ENCODE measurements around the gene DEPDC5.
"Not testable (repeated sequence)": the region's sequence is repeated elsewhere in the genome, so short reads cannot be mapped to it uniquely, and the experiment has no call there.

DEPDC5 gene

DNA sequence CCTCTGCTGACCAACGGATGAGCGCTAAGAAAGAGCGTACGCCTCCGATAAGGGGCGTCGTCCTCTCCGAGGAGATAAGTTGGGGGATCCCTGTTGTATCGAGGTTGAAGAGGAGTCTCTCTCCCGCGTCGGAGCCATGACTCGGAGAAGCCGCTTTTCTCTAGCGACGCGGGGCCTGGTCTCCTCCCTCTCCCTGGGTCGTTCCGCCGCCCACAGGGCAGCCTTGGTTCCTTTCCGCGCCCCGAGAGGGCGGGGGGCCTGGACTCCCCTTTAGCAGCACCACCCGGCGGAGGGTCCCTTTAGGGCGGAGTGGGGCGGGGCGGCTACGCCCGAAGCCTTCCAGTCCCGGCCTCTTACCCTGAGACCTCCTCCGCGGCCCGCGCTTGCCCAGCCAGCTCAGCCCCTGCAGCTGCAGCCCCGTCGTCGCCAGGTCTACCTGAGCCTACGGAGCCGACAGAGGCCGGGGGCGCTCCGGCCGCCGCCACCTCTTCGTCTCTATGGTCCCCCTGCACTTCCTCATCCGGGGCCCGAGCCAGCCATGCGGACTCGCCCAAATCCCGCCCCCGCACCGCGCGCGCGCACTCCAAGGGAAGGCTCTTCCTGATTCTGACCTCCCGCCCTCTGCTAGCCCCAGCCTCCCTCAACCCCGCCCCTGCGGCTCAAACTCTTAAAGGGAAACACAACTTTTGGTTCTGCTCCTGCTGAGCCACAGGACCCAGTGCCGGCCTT lies 4.0 kb upstream of the DEPDC5 start, which contains the start of gene PRR14L:
TSS of gene PRR14L (minus strand) at position 497 of the 729 bp plus-strand sequence. CDS start 11,272 bp downstream, outside the sequence.
- peak; percentile 61 for DNase-seq

- no peak for DNase-seq
Measured at GRCh38 chr22:31750365-31751284, 3.2 kb upstream of the DEPDC5 start.

DNA sequence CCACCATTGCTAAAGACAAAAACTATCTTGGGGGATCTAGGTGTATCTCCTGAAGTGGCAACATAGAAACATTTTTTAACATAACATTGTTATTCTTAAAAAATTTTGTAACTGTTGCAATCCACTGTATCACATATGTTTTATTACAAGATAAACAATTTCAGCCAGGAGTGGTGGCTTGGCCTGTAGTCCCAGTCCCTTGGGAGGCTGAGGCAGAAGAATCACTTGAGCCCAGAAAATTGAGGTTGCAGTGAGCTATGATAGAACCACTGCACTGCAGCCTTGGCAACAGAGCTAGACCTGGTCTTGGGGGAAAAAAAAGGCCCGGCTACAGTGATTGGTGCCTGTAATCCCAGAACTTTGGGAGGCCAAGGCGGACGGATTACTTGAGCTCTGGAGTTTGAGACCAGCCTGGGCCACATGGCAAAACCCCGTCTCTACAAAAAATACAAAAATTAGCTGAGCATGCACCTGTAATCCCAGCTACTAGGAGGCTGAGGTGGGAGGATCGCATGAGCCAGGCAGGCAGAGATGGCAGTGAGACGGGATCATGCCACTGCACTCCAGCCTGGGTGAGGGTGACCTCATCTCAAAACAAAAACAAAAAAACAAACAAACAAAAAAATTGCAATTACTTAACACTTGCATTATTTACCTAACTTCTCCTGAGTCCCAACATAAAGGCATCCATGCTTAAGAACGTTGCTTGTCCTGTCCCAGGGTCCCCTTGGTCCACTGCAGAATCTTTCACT lies 1.5 kb upstream of the DEPDC5 start:
- DNase-seq = no peak

GRCh38 chr22:31753005-31753633 lies 700 bp upstream of the DEPDC5 start:
- no peak for DNase-seq

DNA sequence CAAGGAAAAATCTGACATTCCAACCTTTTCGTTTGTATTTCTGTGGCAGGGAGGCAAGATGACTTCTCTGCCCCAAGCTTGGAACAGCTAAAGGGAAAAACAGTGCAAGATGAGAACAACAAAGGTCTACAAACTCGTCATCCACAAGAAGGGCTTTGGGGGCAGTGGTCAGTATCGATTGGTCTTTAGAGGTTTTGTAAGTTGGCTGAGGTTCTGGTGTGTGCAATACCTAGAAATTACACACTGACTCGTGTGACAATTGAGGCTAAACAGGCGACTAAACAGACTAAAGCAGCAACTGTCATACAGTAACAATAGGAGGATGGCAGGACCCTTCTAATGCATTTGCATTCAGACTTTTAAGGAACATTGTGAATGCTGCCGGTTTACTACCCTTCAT lies 994 bp downstream of the DEPDC5 start:
- no peak for DNase-seq

DNA sequence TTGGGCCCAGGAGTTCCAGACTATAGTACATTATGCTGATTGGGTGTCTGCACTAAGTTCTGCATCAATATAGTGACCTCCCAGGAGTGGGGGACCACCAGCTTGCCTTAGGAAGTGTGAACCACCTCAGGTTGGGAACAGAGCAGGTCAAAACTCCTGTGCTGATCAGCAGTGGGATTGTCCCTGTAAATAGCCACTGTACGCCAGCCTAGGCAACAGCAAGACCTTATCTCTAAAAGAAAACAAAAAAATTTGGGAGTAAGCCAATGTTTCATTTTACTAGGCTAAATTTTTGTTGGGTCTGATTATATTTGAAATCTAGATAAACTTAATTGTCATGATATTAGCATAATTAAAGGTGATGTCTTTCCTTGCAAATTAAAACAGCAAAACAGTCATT lies 3.4 kb downstream of the DEPDC5 start:
- no peak for DNase-seq

DNA sequence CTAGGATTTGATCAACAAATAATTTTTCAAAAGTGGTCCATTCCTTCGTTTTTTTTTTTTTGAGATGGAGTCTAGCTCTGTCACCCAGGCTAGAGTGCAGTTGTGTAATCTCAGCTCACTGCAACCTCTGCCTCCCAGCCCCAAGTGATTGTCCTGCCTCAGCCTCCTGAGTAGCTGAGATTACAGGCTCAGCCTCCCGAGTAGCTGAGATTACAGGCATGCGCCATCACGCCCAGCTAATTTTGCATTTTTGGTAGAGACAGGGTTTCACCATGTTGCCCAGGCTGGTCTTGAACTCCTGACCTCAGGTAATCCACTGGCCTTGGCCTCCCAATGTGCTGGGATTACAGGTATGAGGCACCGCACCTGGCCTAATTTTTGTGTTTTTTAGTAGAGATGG lies 5.0 kb downstream of the DEPDC5 start:
- not testable (repeated sequence) for DNase-seq

- DNase-seq = no peak
Measured at GRCh38 chr22:31764785-31765184, 11.0 kb downstream of the DEPDC5 start.

GRCh38 chr22:31768422-31769059 lies 14.7 kb downstream of the DEPDC5 start:
- DNase-seq = no peak

- DNase-seq = no peak
Measured at GRCh38 chr22:31773416-31773815, 19.6 kb downstream of the DEPDC5 start.

- DNase-seq = no peak
Measured at GRCh38 chr22:31776231-31776630, 22.4 kb downstream of the DEPDC5 start.

DNA sequence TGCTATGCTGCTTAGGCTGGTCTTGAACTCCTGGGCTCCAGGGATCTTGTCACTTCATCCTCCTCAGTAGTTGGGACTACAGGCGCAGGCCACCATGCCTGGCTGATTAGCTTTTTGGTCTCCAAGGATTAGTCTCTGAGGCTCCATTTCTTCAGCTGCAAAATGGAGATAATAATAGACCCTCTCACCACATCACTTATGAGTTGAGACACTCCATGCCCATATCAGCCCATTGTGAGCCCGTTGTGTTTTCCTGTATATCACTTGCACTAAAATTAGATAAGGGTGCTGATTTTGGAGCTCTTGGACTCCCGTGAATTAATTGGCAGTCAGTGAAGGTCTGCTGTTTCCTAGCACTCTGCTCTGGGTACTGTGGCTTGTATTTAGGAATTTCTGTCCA lies 36.0 kb downstream of the DEPDC5 start:
- DNase-seq = no peak

- DNase-seq = no peak
Measured at GRCh38 chr22:31790240-31790639, 36.4 kb downstream of the DEPDC5 start.

DNA sequence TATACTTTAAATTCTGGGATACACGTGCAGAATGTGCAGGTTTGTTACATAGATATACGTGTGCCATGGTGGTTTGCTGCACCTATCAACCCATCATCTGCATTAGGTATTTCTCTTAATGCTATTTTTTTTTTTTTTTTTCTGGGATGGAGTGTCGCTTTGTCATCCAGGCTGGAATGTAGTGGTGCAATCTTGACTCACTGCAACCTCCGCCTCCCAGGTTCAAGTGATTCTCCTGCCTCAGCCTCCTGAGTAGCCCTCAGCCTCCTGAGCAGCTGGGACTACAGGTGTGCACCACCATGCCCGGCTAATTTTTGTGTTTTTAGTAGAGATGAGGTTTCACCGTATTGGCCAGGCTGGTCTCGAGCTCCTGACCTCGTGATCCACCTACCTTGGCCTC lies 45.5 kb downstream of the DEPDC5 start:
- not testable (repeated sequence) for DNase-seq

DNA sequence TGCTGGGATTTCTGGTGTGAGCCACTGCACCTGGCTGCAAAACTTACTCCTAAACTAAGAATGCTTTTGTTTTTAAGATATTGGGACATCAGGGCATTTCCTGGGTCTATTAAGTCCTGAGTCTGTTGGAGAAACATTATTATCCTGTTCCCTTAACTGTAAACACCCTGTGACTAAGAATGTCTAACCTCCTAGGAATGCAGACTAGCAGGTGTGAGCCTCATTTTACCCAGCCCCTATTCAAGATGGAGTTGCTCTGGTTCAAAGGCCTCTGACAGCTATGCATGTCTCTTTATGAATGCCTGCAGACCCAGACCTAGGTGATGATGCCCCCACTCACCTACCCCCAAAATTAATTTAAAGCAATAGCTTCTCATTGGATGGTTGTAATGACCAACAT lies 46.2 kb downstream of the DEPDC5 start:
- no peak for DNase-seq

DNA sequence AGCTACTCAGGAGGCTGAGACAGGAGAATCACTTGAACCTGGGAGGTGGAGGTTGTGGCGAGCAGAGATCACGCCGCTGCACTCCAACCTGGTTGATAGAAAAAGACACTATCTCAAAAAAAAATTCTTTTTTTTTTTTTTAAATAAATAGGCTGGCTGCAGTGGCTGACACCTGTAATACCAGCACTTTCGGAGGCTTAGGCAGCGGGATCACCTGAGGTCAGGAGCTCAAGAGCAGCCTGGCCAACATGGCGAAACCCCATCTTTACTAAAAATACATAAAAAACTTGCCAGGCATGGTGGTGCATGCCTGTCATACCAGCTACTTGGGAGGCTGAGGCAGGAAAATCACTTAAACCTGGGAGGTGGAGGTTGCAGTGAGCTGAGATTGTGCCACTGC lies 47.0 kb downstream of the DEPDC5 start:
- not testable (repeated sequence) for DNase-seq

DNA sequence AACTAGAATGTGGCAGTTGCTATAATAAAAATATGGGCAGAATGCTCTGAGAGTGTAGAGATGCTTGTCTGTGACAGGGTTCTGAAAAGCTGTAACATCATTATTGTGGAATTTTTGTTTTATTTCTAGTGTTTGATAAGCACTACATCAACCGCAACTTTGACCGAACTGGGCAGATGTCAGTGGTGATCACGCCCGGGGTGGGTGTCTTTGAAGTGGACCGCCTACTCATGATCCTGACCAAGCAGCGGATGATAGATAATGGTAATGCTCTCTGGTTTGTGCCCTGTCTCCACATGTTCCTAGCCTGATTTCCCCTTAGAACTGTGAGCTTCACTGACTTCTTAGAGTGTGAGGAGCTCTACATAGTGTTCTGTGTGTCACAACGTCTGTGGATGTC lies 48.8 kb downstream of the DEPDC5 start:
- no peak for DNase-seq

GRCh38 chr22:31806751-31807150 lies 52.9 kb downstream of the DEPDC5 start:
- DNase-seq = no peak

DNA sequence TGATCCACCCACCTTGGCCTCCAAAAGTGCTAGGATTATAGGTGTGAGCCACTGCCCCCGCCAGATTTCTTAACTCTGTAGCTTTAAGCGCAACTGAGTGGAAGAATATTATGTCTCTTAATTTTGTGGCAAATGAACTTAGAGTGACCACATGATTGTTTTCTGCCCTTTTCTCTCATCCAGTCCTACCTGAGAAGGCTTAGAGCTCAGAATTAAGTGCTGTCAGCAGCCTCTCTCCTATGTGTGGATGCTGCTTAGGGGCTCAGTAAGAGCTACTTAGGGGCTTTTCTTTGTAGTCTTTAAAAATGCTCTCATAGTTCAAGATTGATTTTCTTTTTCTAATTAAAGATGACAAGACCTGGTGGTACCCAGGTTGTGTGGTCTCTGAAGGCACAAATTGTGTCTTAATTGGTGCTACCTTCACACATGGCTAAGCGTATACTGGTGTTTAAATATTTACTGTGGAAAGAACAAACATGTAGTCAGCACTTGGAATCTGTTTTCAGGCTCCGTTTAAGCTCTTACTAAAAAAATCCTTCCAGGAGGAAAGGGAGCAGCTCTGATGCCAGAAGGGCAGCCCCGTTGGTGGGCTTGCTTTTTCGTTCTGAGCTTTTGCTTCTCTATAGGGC lies 59.3 kb downstream of the DEPDC5 start:
- no peak for DNase-seq

- not testable (repeated sequence) for DNase-seq
Measured at GRCh38 chr22:31813898-31814297, 60.1 kb downstream of the DEPDC5 start.

GRCh38 chr22:31814942-31815341 lies 61.1 kb downstream of the DEPDC5 start:
- no peak for DNase-seq

- not testable (repeated sequence) for DNase-seq
Measured at GRCh38 chr22:31815383-31815814, 61.6 kb downstream of the DEPDC5 start.

Data from SIG-M5 (cell line).